ENCODE results near the gene MSMB.
"Not testable (repeated sequence)": the region's sequence is repeated elsewhere in the genome, so short reads cannot be mapped to it uniquely, and the experiment has no call there.

The MSMB gene

GRCh38 chr10:46060706-46061105 is 14.6 kb upstream of the MSMB start:
- H3K36me3 ChIP-seq (ENCODE audit: low read length): no peaks in the 10 kb centered on the region
- no peaks in the 10 kb centered on the region for H4K20me1 ChIP-seq (ENCODE audit: low read depth, low read length)
- no peaks in the 10 kb centered on the region for H3K9me2 ChIP-seq (replicated peaks; ENCODE audit: insufficient read depth, low read length)
- H3K27me3 ChIP-seq (ENCODE audit: low read length): no peaks in the 10 kb centered on the region; the same call in 1 of the 2 replicates
- no peaks in the 10 kb centered on the region for H3F3A ChIP-seq (ENCODE audit: insufficient read depth)
- H3K9me3 ChIP-seq (ENCODE audit: insufficient read depth, low read length): no peaks in the 10 kb centered on the region
- H2AFZ ChIP-seq (ENCODE audit: low read depth, low read length, severe bottlenecking): no peak overlapping the region
- no peak overlapping the region for H3K4me3 ChIP-seq (ENCODE audit: insufficient read depth, low read length, poor library complexity, severe bottlenecking)
- no peaks in the 10 kb centered on the region for H3K79me2 ChIP-seq (ENCODE audit: insufficient read depth, low read length)
- TF ChIP-seq EZH2phosphoT487 (conservative IDR thresholded peaks at IDR 0.05; ENCODE audit: low read length) (no peak), CTCF (IDR thresholded peaks at IDR 0.05; ENCODE audit: insufficient read depth, low read length, poor library complexity, severe bottlenecking) (no peak)
- no peak overlapping the region for H3K9ac ChIP-seq (ENCODE audit: low read length)
- no peak overlapping the region for H3K27ac ChIP-seq (ENCODE audit: low read depth, low read length)
- no peak overlapping the region for H3K4me2 ChIP-seq (ENCODE audit: low read depth, low read length, poor library complexity, severe bottlenecking)

GRCh38 chr10:46057927-46058326 is 11.9 kb upstream of the MSMB start:
- H3K27ac ChIP-seq (ENCODE audit: low read depth, low read length): not testable (repeated sequence)

GRCh38 chr10:46057038-46057437 is 11.0 kb upstream of the MSMB start:
- Histone ChIP-seq H3K36me3 (ENCODE audit: low read length) (no peaks in the 10 kb centered on the region), H3K9me3 (ENCODE audit: insufficient read depth, low read length) (no peaks in the 10 kb centered on the region), H3K27ac (ENCODE audit: low read depth, low read length) (no peak overlapping the region), H3K79me2 (ENCODE audit: insufficient read depth, low read length) (no peaks in the 10 kb centered on the region), H3K4me3 (ENCODE audit: insufficient read depth, low read length, poor library complexity, severe bottlenecking) (no peak overlapping the region), H3K9ac (ENCODE audit: low read length) (no peak overlapping the region), H3K9me2 (replicated peaks; ENCODE audit: insufficient read depth, low read length) (no peaks in the 10 kb centered on the region), H3K4me2 (ENCODE audit: low read depth, low read length, poor library complexity, severe bottlenecking) (no peak overlapping the region), H4K20me1 (ENCODE audit: low read depth, low read length) (no peaks in the 10 kb centered on the region), H3F3A (ENCODE audit: insufficient read depth) (no peaks in the 10 kb centered on the region), H3K27me3 (ENCODE audit: low read length) (no peaks in the 10 kb centered on the region; the same call in 1 of the 2 replicates), H2AFZ (ENCODE audit: low read depth, low read length, severe bottlenecking) (no peak overlapping the region)
- no peak for TF ChIP-seq EZH2phosphoT487 (conservative IDR thresholded peaks at IDR 0.05; ENCODE audit: low read length)
- no peak for TF ChIP-seq CTCF (IDR thresholded peaks at IDR 0.05; ENCODE audit: insufficient read depth, low read length, poor library complexity, severe bottlenecking)

More at GRCh38 chr10:46057927-46058326, 11.9 kb upstream of the MSMB start:
- not testable (repeated sequence) for H3K27me3 ChIP-seq (ENCODE audit: low read length); H3K9me2 ChIP-seq (replicated peaks; ENCODE audit: insufficient read depth, low read length); H3K4me3 ChIP-seq (ENCODE audit: insufficient read depth, low read length, poor library complexity, severe bottlenecking); H3F3A ChIP-seq (ENCODE audit: insufficient read depth); H4K20me1 ChIP-seq (ENCODE audit: low read depth, low read length); H3K4me2 ChIP-seq (ENCODE audit: low read depth, low read length, poor library complexity, severe bottlenecking); H3K36me3 ChIP-seq (ENCODE audit: low read length); H2AFZ ChIP-seq (ENCODE audit: low read depth, low read length, severe bottlenecking); H3K9me3 ChIP-seq (ENCODE audit: insufficient read depth, low read length); H3K9ac ChIP-seq (ENCODE audit: low read length); H3K79me2 ChIP-seq (ENCODE audit: insufficient read depth, low read length)

- Histone ChIP-seq H3K27ac (ENCODE audit: low read depth, low read length) (no peak overlapping the region), H3K4me2 (ENCODE audit: low read depth, low read length, poor library complexity, severe bottlenecking) (no peak overlapping the region), H4K20me1 (ENCODE audit: low read depth, low read length) (no peaks in the 10 kb centered on the region)
Measured at GRCh38 chr10:46055771-46056170, 9.7 kb upstream of the MSMB start.

More at GRCh38 chr10:46055771-46056170, 9.7 kb upstream of the MSMB start:
- TF ChIP-seq CTCF (IDR thresholded peaks at IDR 0.05; ENCODE audit: insufficient read depth, low read length, poor library complexity, severe bottlenecking) (no peak), EZH2phosphoT487 (conservative IDR thresholded peaks at IDR 0.05; ENCODE audit: low read length) (no peak)
- no peaks in the 10 kb centered on the region for H3F3A ChIP-seq (ENCODE audit: insufficient read depth)
- H3K27me3 ChIP-seq (ENCODE audit: low read length): no peaks in the 10 kb centered on the region; the same call in 1 of the 2 replicates
- H3K36me3 ChIP-seq (ENCODE audit: low read length): no peaks in the 10 kb centered on the region
- H3K79me2 ChIP-seq (ENCODE audit: insufficient read depth, low read length): no peaks in the 10 kb centered on the region
- H3K9me2 ChIP-seq (replicated peaks; ENCODE audit: insufficient read depth, low read length): no peaks in the 10 kb centered on the region
- H2AFZ ChIP-seq (ENCODE audit: low read depth, low read length, severe bottlenecking): no peak overlapping the region
- H3K9ac ChIP-seq (ENCODE audit: low read length): no peak overlapping the region
- no peaks in the 10 kb centered on the region for H3K9me3 ChIP-seq (ENCODE audit: insufficient read depth, low read length)
- H3K4me3 ChIP-seq (ENCODE audit: insufficient read depth, low read length, poor library complexity, severe bottlenecking): no peak overlapping the region

All from SU-DHL-6 (cell line).